Endothelial cell of umbilical vein (primary cell): Measurements from ENCODE around the gene LAMA5.

Experiments
- EZH2 ChIP-seq: IDR thresholded peaks from 2 replicates; pipeline ENCODE4 v1.6.1; 2012; ENCODE audit warnings: borderline replicate concordance, low read depth, mild to moderate bottlenecking, moderate library complexity, low read length, inconsistent platforms; ENCODE audit not compliant: severe bottlenecking
- JUN ChIP-seq: IDR thresholded peaks from 2 replicates; pipeline ENCODE4 v1.6.1; 2011; ENCODE audit warnings: borderline replicate concordance, low read depth; ENCODE audit not compliant: insufficient read length, insufficient read depth
- MYC ChIP-seq: IDR thresholded peaks from one replicate; pipeline ENCODE4 v1.6.1; 2011; ENCODE audit warnings: mild to moderate bottlenecking, low read depth, low read length
- POLR2AphosphoS5 ChIP-seq: IDR thresholded peaks from 2 replicates; pipeline ENCODE4 v1.6.1; 2012; ENCODE audit warnings: low read depth, mild to moderate bottlenecking, control low read depth, low read length, moderate library complexity; ENCODE audit not compliant: insufficient read depth
- TF ChIP-seq, protein P1 (sequence below), 2 donors: IDR thresholded peaks; 1 replicate in 1 of 2; 2 replicates in 1 of 2; pipeline ENCODE4 v1.5.1; 2011; ENCODE audit warnings: low read length in 2 of 2, mild to moderate bottlenecking in 2 of 2, moderate library complexity in 2 of 2, control low read depth in 1 of 2, inconsistent platforms in 1 of 2, low read depth in 1 of 2; ENCODE audit not compliant: insufficient read depth in 1 of 2; ENCODE audit errors: extremely low read depth in 1 of 2
- TF ChIP-seq, protein P2 (sequence below): IDR thresholded peaks from 2 replicates; pipeline ENCODE4 v1.6.1; 2011; ENCODE audit not compliant: insufficient read depth, insufficient read length

DNA sequence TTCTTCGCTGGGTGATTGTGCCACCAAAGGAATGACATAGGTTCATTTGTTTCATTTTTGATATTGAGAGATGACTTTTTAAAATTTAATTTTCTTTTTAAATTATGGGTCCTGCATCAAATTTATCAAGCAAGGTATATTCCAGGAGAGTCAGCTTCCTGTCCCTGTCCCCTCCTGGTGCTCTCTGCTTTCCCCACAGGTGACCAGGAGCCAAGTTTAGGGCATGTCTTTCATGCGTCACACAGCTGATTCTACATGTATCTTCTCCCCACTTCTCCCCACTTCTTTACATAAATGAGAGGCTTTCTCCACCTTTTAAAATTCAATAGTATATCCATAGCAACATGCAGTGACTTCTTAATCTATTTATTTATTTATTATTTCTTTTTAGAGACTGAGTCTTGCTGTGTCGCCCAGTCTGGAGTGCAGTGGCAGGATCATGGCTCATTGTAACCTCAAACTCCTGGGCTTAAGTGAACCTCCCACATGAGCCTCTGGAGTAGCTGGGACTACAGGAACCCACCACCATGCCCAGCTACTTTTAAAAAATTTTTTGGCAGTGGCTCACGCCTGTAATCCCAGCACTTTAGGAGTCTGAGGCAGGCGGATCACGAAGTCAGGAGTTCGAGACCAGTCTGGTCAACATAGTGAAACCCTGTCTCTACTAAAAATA, 98.7 kb downstream of the LAMA5 start:
- no peak for TF ChIP-seq POLR2AphosphoS5
- TF ChIP-seq, protein P1, sequence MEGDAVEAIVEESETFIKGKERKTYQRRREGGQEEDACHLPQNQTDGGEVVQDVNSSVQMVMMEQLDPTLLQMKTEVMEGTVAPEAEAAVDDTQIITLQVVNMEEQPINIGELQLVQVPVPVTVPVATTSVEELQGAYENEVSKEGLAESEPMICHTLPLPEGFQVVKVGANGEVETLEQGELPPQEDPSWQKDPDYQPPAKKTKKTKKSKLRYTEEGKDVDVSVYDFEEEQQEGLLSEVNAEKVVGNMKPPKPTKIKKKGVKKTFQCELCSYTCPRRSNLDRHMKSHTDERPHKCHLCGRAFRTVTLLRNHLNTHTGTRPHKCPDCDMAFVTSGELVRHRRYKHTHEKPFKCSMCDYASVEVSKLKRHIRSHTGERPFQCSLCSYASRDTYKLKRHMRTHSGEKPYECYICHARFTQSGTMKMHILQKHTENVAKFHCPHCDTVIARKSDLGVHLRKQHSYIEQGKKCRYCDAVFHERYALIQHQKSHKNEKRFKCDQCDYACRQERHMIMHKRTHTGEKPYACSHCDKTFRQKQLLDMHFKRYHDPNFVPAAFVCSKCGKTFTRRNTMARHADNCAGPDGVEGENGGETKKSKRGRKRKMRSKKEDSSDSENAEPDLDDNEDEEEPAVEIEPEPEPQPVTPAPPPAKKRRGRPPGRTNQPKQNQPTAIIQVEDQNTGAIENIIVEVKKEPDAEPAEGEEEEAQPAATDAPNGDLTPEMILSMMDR (IDR thresholded peaks at IDR 0.05; ENCODE audit: extremely low read depth in 1 of 2, insufficient read depth in 1 of 2, low read depth in 1 of 2, low read length in 2 of 2): no peak
- no peak for TF ChIP-seq EZH2
- no peak for TF ChIP-seq MYC
- no peak for TF ChIP-seq JUN
- TF ChIP-seq, protein P2, sequence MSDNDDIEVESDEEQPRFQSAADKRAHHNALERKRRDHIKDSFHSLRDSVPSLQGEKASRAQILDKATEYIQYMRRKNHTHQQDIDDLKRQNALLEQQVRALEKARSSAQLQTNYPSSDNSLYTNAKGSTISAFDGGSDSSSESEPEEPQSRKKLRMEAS: no peak
